ENCODE data around the gene SRL.

Gene SRL

GRCh38 chr16:4241928-4242283, at the start of gene SRL:
SRL (minus strand) TSS chr16:4242080; CDS start chr16:4242067, 13 bp downstream.
- H3K36me3 Mint-ChIP-seq, result no peaks in the 10 kb centered on the region
- H3K4me3 Mint-ChIP-seq, result no peak within 1 kb of the TSS
- H3K27me3 Mint-ChIP-seq, result no peaks in the 10 kb centered on the region
- no peaks in the 10 kb centered on the region for H3K4me1 Mint-ChIP-seq
- no peak within 1 kb of the TSS for H3K27ac Mint-ChIP-seq
- no peaks in the 10 kb centered on the region for H3K9me3 Mint-ChIP-seq

- peak overlapping the region; percentile 70 for H3K27ac Mint-ChIP-seq
- H3K9me3 Mint-ChIP-seq, result no peaks in the 10 kb centered on the region
- no peaks in the 10 kb centered on the region for H3K27me3 Mint-ChIP-seq
- peaks cover 14% of the 10 kb centered on the region for H3K4me1 Mint-ChIP-seq
- H3K4me3 Mint-ChIP-seq, result no peak overlapping the region
- no peaks in the 10 kb centered on the region for H3K36me3 Mint-ChIP-seq
Measured at GRCh38 chr16:4290236-4290830, 48.5 kb upstream of the SRL start.

GRCh38 chr16:4288148-4288921, 46.5 kb upstream of the SRL start:
- no peaks in the 10 kb centered on the region for H3K36me3 Mint-ChIP-seq
- peaks cover 9% of the 10 kb centered on the region for H3K27me3 Mint-ChIP-seq
- H3K9me3 Mint-ChIP-seq, result no peaks in the 10 kb centered on the region
- H3K4me3 Mint-ChIP-seq, result no peak overlapping the region
- H3K4me1 Mint-ChIP-seq, result peaks cover 12% of the 10 kb centered on the region
- H3K27ac Mint-ChIP-seq, result no peak overlapping the region

- H3K4me3 Mint-ChIP-seq, result no peak overlapping the region
- H3K27ac Mint-ChIP-seq, result no peak overlapping the region
- H3K36me3 Mint-ChIP-seq, result no peaks in the 10 kb centered on the region
- peaks cover 11% of the 10 kb centered on the region for H3K4me1 Mint-ChIP-seq
- peaks cover 11% of the 10 kb centered on the region for H3K27me3 Mint-ChIP-seq
- H3K9me3 Mint-ChIP-seq, result no peaks in the 10 kb centered on the region
Measured at GRCh38 chr16:4285167-4285566, 43.3 kb upstream of the SRL start.

- H3K36me3 Mint-ChIP-seq, result no peaks in the 10 kb centered on the region
- H3K27me3 Mint-ChIP-seq, result peaks cover 11% of the 10 kb centered on the region
- H3K27ac Mint-ChIP-seq, result no peak overlapping the region
- H3K4me1 Mint-ChIP-seq, result peaks cover 11% of the 10 kb centered on the region
- no peaks in the 10 kb centered on the region for H3K9me3 Mint-ChIP-seq
- no peak overlapping the region for H3K4me3 Mint-ChIP-seq
Measured at GRCh38 chr16:4283939-4284338, 42.1 kb upstream of the SRL start.

DNA sequence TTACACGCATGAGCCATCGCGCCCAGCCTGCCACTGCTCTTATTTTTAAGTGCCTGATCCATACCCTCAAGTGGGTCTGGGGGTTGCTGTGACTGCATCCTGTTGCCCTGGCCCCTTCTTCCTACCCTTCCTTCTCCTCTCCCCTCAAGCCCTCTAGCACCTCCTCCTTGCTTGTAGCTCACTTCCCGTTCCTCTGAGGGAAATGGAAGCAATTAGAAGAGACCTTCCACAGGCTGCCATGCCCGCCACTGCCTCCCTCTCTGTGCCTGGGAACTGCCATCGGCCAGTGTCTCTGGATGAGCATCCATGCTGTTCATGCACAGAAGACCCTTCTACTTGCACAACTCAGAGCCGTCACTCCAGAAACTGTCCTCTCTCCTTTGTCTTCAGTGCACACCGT, 41.6 kb upstream of the SRL start:
- H3K4me3 Mint-ChIP-seq, result no peak overlapping the region
- peaks cover 11% of the 10 kb centered on the region for H3K27me3 Mint-ChIP-seq
- no peak overlapping the region for H3K27ac Mint-ChIP-seq

GRCh38 chr16:4280625-4281024, 38.7 kb upstream of the SRL start:
- Mint-ChIP-seq H3K4me1 (no peaks in the 10 kb centered on the region), H3K27ac (no peak overlapping the region), H3K27me3 (peaks cover 11% of the 10 kb centered on the region), H3K36me3 (no peaks in the 10 kb centered on the region), H3K9me3 (no peaks in the 10 kb centered on the region), H3K4me3 (no peak overlapping the region)

More for the DNA sequence above, 41.6 kb upstream of the SRL start:
- H3K4me1 Mint-ChIP-seq, result peaks cover 8% of the 10 kb centered on the region
- no peaks in the 10 kb centered on the region for H3K9me3 Mint-ChIP-seq
- H3K36me3 Mint-ChIP-seq, result no peaks in the 10 kb centered on the region

DNA sequence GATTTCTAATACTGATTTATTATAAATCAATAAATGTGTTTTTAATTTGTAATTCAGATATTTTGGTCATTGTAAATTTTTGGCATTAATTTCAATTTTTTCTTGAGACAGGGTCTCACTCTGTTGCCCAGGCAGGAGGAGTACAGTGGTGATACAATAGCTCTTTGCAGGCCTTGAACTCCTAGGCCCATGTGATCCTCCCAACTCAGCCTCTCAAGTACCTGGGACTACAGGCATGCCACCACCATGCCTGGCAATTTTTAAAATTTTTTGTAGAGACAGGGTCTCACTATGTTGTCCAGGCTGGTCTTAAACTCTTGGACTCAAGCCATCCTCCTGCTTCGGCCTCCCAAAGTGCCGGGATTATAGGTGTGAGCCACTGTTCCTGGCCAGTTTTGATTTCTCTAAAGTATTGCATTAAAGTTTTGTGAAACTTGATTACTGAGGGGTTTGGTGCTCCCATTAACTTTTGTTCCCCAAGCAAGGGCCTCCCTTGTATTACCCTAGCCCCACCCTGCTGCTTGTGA, 36.2 kb upstream of the SRL start:
- Mint-ChIP-seq H3K27ac (no peak overlapping the region), H3K4me3 (no peak overlapping the region), H3K27me3 (peaks cover 2% of the 10 kb centered on the region), H3K4me1 (peaks cover 4% of the 10 kb centered on the region), H3K9me3 (no peaks in the 10 kb centered on the region), H3K36me3 (no peaks in the 10 kb centered on the region)

GRCh38 chr16:4275861-4276260, 34.0 kb upstream of the SRL start:
- Mint-ChIP-seq H3K4me3 (no peak overlapping the region), H3K27ac (no peak overlapping the region), H3K27me3 (no peaks in the 10 kb centered on the region), H3K9me3 (no peaks in the 10 kb centered on the region), H3K4me1 (peaks cover 4% of the 10 kb centered on the region), H3K36me3 (no peaks in the 10 kb centered on the region)

DNA sequence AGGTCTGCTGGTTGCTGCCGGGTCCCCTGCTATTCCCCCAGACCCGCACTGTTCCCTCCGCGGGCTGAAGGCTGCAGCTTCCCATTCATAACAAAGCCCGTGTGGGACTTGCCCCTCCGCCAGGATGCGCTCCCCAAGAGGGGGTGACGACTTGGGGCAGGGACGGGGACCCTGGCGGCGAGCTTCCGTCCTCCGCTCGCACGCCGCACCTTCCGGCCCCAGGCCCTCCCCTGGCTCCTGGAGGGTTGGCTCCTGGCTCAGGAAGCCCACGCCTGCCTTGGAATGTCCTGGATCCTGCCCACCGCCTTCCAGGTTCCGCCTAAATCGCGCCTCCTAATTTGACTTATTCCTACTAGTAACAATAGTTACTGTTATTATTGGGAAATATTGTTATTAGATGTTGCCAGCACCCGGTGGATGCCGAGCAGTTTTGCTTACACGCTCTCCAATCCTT, 32.0 kb upstream of the SRL start:
- Mint-ChIP-seq H3K4me1 (peaks cover 7% of the 10 kb centered on the region), H3K4me3 (peak overlapping the region; percentile 89), H3K36me3 (no peaks in the 10 kb centered on the region), H3K27ac (peak overlapping the region; percentile 83), H3K27me3 (no peaks in the 10 kb centered on the region), H3K9me3 (no peaks in the 10 kb centered on the region)

DNA sequence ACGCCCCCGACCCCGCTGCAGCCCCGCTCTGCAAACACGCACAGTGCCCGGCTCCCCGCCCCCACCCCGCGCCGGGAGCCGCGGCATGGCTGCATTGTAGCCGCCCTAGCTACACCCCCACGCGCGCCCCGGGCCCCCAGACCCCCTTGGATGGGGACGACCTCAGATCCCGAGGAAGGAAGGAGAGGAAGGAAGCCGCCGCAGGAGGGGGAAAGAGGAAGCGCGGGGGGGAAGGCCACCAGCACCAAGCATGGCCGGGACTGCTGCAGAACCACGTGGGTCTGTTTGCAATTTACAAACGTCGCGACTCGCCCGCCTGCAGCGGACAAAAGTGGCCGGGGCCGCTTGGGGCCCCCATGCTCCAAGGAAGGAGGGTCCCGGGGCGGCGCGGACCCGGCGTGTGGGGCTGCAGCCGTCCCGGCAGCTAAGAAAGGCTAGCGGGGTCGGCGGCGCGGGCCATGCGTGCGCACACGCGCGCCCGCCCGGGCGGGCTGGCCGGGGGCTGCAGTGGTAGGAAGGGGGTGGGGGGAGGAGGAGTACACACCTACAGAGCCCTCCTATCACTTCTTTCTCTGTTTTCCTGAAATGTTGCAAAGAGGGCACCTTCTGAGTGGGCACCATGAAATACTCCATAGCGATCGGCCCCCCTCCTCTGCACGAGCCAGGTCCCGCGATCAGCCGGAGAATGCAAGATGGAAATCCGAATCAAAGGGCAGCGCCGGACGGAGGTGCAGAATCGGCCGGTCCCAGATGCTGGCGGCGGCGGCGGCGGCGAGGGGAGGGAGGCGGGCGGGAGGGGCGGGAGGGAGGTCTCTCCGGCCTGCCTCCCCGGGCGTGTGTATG, 30.5 kb upstream of the SRL start:
- Mint-ChIP-seq H3K36me3 (no peaks in the 10 kb centered on the region), H3K9me3 (no peaks in the 10 kb centered on the region), H3K4me1 (peaks cover 14% of the 10 kb centered on the region), H3K27ac (peak overlapping the region; percentile 97), H3K27me3 (no peaks in the 10 kb centered on the region), H3K4me3 (peak overlapping the region; percentile 93)

DNA sequence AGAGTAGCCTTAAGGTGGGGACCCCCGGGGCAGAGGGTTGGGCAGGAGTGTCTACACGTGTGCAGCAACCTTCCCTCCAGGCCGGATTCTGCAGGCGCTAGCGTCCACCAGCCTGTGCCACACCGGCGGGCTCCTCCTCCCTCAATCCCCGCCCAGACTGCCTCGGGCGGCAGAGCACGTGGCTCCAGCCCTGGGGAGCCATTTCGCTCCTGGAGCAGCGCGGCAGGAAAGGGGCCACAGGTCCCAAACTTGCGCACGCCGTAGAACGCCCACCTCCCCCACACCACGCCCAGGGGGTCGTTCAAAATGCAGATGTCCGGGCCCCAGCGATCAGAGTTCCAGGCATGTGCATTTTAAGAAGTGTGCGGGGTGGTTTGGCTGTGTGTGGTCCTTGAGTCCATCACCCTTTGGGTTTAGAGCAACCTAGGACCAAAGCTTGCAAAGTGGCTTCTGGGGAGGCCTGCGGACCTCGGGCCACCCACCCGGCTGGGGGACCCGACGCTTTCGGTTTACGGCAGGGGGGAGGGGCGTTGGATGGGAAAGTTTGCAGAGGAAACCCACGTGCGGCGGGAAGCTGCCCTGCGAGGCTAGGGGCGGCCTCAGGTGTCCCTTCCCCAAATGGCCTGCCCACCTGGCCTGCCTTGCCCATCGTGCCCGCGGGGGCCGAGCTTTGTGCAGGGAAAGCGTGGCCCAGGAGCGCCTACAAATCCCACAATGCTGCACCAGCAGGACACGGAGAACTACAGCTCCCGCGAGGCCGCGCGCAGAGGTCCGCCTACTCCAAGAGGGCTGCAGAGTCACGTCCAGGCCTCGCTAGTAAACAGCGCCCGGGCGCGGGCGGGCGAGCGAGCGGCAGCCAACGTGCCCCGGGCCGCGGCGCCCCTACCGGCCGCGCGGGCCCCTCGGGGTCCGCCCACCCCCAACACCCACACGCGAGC, 29.6 kb upstream of the SRL start:
- peaks cover 14% of the 10 kb centered on the region for H3K4me1 Mint-ChIP-seq
- peak overlapping the region; percentile 89 for H3K4me3 Mint-ChIP-seq
- no peaks in the 10 kb centered on the region for H3K27me3 Mint-ChIP-seq
- H3K9me3 Mint-ChIP-seq, result no peaks in the 10 kb centered on the region
- peak overlapping the region; percentile 95 for H3K27ac Mint-ChIP-seq
- H3K36me3 Mint-ChIP-seq, result no peaks in the 10 kb centered on the region

DNA sequence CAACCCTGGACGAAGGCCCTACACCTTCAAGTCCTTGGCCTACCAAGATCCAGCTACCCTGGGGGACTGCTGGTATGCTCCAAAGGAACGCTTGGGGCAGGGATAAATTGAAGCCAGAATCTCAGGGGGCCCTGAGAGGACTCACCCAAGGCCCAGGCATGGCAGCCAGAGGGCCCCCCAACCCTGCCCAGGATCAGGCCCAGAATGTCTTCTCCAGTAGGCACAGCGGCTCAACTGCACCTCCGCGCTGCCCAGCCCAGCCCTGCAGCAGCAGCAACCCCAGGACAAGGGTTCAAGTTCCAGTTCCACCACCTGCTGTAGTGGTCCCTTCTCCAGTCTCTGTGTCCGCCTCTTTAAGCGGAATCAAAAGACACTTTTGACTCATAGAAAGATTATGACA, 28.7 kb upstream of the SRL start:
- Mint-ChIP-seq H3K27ac (peak overlapping the region; percentile 95), H3K4me3 (peak overlapping the region; percentile 89), H3K27me3 (no peaks in the 10 kb centered on the region), H3K4me1 (peaks cover 19% of the 10 kb centered on the region), H3K36me3 (no peaks in the 10 kb centered on the region), H3K9me3 (no peaks in the 10 kb centered on the region)

DNA sequence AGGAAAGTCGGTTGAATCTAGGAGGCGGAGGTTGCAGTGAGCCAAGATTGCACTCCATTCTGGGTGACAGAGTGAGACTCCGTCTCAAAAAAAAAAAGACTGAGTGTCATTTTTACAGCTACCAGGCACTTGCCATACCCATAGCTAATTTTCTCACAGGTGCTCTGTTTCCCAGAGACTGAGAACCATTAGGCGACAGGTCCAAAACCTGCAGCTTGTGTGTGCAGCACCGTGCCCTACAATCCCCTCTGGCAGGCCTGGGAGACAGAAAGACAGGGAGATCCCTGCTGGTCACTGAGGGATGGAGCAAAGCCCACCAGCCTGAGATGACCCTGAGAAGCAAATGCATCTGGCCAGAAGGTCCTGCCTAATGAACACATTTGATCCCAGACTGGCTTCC, 28.2 kb upstream of the SRL start:
- Mint-ChIP-seq H3K27me3 (no peaks in the 10 kb centered on the region), H3K4me1 (peaks cover 19% of the 10 kb centered on the region), H3K36me3 (no peaks in the 10 kb centered on the region), H3K4me3 (peak overlapping the region; percentile 89), H3K27ac (peak overlapping the region; percentile 8), H3K9me3 (no peaks in the 10 kb centered on the region)

- H3K4me3 Mint-ChIP-seq, result no peak overlapping the region
- H3K4me1 Mint-ChIP-seq, result peaks cover 23% of the 10 kb centered on the region
- no peaks in the 10 kb centered on the region for H3K27me3 Mint-ChIP-seq
- no peaks in the 10 kb centered on the region for H3K9me3 Mint-ChIP-seq
- peaks cover 7% of the 10 kb centered on the region for H3K36me3 Mint-ChIP-seq
- H3K27ac Mint-ChIP-seq, result no peak overlapping the region
Measured at GRCh38 chr16:4266372-4266771, 24.5 kb upstream of the SRL start.

Measured in activated naive CD4-positive, alpha-beta T cell treated with anti-CD3 and anti-CD28 coated beads, Interleukin-2, amount 50 U/mL, for 24 hours (primary cell).